GOT3 (cell line): ENCODE measurements around the gene HNMT.
"Not testable (repeated sequence)": the region's sequence is repeated elsewhere in the genome, so short reads cannot be mapped to it uniquely, and the experiment has no call there.

Source experiments
- DNase-seq: peaks from one replicate; lab custom pipeline; 2025; ENCODE audit warnings: mixed read lengths; lab: John Stamatoyannopoulos, UW

The HNMT gene

GRCh38 chr2:137964066-137964858, at the start of gene HNMT:
Gene HNMT (plus strand): TSS chr2:137964473. CDS start chr2:137964492, 19 bp downstream.
- no peak for DNase-seq

GRCh38 chr2:137921105-137921880, 43.0 kb upstream of the HNMT start:
- no peak for DNase-seq

- DNase-seq = not testable (repeated sequence)
These were observed 42.1 kb upstream of the HNMT start for GRCh38 chr2:137922171-137922570.

DNA sequence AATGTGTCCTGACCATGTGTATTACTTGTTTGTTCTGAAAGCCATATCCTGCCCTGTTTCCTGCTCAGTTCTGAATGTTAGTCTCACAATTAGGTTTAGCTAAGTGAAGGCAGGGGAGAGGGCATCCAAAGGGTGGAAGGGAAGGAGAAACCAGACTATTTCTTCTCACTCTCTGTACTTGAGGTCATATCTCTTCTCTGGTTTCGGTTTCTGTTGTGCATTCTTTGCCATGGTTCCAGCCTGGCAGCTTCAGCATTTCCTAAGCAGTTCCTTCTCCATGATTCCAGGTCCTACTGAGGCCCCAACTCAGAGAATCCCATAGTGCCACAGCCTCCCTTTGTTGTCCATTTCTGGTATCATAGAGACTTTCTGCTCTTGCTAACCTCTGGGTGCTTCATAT, 40.3 kb upstream of the HNMT start:
- no peak for DNase-seq

GRCh38 chr2:137925599-137925998, 38.7 kb upstream of the HNMT start:
- DNase-seq = no peak

- DNase-seq = no peak
These were observed 36.4 kb upstream of the HNMT start for GRCh38 chr2:137927846-137928245.

DNA sequence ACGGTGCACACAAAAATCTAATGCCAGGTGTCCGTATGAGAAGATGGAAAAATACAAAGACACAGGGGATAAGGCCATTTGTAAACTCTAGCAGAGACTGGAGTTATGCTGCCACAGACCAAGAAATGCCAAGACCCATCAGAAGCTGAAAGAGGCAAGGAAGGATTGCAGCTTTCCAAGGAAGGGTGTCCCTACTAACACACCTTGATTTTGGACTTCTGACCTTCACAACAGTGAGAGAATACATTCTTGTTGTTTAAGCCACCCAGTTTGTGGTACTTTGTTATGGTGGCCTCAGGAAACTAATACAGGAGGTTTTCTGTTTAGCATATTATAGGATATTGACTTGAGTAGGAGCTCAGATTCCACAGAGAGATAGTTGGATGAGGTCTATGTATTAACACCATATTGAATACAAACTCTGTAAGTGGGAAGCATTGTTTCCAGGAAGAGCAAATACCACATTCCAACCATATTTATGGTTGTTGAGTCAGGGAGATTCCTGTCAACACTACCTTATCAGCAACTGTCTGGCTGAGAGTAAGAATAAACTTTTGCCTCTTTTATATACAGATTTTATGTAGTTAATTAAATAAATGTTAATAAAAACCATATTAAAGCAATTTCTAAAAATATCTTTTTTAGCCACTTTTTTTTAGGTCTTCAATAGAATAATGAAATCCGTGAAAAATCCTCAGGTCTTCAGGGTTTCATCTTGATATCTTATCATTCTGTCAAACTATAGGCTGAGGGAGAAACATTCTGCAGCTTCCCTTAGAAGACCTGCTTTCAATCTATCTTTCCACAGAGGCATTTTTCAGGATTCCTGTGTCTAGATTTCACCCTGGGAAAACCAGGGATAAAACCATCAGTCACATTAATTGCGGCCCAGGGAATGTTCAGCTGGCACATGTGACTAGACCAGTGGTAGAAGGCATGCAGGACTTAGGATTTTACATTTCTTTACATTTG, 35.4 kb upstream of the HNMT start:
- no peak for DNase-seq

GRCh38 chr2:137929519-137929916, 34.8 kb upstream of the HNMT start:
- DNase-seq = no peak

GRCh38 chr2:137930146-137930545, 34.1 kb upstream of the HNMT start:
- DNase-seq = no peak

GRCh38 chr2:137935591-137935990, 28.7 kb upstream of the HNMT start:
- no peak for DNase-seq

- no peak for DNase-seq
These were observed 27.0 kb upstream of the HNMT start for GRCh38 chr2:137937246-137937645.

DNA sequence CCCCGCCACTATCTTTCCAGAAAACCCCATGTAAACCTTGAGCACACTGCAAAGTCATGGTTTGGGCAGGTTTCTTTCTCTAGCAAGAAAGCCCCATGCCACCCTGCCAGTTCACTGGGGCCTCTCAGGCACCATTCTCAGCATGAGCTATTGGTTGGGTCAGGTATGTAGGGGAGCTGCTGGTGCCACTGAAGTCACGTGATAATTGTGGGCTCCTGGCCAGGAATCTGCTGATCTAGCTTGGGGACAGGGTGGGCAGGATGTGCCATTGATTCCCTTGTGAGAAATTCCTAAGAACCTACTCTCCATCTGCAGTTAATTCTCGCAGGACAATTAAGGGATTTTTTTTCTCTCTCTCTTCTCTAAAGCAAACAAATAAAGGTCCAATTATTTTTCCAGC, 26.5 kb upstream of the HNMT start:
- no peak for DNase-seq

DNA sequence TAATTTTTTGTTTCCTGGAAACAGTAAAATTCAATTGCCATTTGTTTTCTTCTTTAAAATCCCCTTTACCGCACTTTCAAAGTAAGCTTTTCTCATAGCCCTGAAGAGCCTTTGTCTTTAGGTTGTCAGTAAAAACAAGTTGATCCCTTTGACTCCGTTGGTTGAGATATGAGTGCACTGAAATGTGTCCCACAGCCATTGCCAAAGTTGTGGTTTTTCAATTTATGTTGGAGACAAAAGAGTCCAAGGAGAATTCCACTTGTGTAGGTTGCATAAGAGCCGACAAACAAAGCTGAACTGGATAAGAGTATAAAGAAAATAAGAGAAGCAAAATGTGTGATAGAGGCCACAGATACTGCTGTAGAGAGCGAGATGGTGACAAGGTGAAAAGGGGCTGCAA, 26.1 kb upstream of the HNMT start:
- DNase-seq = no peak

GRCh38 chr2:137939026-137939425, 25.2 kb upstream of the HNMT start:
- DNase-seq = no peak

DNA sequence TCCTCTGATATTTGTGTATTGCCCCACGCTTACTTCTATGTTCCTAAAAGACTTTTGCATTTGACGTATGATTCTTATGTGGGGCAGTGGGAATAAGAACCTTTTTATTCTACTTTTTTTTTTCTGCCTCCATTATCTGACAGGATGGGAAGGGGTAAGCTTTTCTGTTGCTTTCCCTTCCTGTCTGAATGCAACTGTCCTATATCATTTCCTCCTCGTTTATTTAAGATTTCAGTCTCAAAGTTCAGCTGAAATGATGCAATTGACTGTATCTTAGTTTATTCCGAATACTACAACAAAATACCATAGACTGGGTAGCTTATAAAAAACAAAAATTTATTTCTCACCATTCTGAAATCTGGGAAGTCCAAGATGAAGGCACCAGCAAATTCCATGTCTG, 24.1 kb upstream of the HNMT start:
- DNase-seq = no peak

- no peak for DNase-seq
These were observed 22.0 kb upstream of the HNMT start for GRCh38 chr2:137942037-137942832.

- no peak for DNase-seq
These were observed 21.2 kb upstream of the HNMT start for GRCh38 chr2:137942833-137943677.

GRCh38 chr2:137943678-137944347, 20.5 kb upstream of the HNMT start:
- DNase-seq = no peak

DNA sequence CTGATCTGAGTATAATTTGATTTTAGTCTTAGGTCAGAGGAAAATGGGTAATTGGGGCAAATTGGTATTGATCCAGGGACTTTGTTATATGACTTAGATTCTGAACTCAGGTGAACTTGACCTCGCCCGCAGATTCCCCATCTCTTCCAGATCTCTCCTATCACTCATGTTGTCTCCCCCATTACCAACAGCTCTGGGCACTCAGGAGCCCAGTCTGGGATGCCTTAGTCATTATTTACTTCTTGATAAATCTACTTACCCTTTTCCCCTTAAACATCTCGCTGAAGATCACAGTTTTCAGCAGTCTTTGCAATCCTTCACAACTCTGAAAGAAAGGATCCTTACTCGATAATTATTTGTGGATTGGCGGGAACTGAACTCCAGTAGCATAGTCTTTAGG, 19.6 kb upstream of the HNMT start:
- DNase-seq = no peak

DNA sequence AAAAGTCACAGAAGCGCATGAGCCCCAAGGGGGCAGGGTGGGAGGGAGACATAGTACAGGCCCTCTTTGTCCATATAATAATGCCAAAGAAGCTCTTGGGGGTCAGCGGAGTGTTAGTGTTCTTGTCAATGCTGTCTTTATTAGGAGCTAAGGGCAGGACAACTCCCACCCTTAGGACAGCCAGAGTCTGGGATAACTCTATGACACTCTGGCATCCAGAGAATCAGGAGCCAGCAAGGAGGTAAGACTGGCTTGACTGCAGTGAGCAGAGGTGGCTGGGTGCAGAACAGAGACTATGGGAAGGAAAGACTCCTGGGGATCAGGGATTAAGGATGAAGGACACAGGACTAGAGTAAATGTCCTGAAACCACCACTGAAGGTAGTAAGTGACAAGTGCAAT, 19.0 kb upstream of the HNMT start:
- DNase-seq = no peak
